Stromal cell of bone marrow (primary cell): ENCODE measurements around the gene NETO2.
A peak's percentile ranks its signal among the peaks of the same experiment; 100 is the strongest.

ENCODE experiments used
- DNase-seq: peaks from one replicate; pipeline ENCODE4 v3.0.0-alpha.2; 2012; ENCODE audit warnings: low read depth

Gene NETO2

GRCh38 chr16:47045023-47045422, 98.7 kb downstream of the NETO2 start:
- DNase-seq, result no peak

GRCh38 chr16:47043970-47044684, 99.6 kb downstream of the NETO2 start:
- DNase-seq, result no peak

GRCh38 chr16:47043200-47043599, 100.5 kb downstream of the NETO2 start:
- DNase-seq, result no peak

- DNase-seq, result peak; percentile 59
Measured at GRCh38 chr16:47037746-47038458, 105.8 kb downstream of the NETO2 start.

GRCh38 chr16:47037396-47037745, 106.4 kb downstream of the NETO2 start:
- no peak for DNase-seq

DNA sequence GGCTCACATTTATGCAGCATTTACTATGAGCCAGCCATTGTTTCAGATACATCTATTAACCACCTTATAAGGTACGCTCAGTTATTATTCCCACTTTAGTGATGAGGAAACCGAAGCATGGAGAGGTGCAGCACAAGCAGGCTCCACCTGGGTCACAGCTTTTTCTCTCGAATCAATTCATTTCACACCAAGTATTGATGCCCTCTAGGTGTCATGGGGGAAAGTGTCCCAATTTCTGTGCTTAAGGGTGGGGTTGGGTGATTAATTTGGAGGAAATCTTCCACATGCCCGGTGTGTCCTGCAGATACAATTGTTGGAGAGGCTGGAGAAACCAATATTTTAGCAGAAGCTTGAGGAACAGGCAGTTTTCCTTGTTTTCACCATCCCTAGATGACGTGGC, 107.5 kb downstream of the NETO2 start:
- DNase-seq, result no peak

DNA sequence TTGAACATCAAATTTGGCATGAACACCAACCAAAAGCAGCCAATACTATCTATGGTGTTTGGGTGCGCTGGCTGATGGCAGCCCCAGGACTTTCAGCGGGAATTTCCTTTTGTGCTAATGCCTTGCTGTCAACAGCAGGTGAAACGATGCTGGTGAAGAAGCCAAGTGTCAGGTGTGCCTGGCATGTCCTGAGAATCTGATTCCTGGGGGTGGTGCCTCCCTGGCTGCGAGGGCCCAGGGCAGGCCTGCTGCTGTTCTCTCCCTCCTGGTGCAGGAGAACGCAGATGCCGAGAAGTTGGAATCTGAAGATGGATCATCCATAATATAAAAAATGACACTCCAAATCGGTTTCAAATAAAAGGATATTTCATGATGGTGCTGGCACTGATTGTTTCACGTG, 108.3 kb downstream of the NETO2 start:
- DNase-seq, result no peak

GRCh38 chr16:47034455-47034854, 109.3 kb downstream of the NETO2 start:
- DNase-seq, result no peak

DNA sequence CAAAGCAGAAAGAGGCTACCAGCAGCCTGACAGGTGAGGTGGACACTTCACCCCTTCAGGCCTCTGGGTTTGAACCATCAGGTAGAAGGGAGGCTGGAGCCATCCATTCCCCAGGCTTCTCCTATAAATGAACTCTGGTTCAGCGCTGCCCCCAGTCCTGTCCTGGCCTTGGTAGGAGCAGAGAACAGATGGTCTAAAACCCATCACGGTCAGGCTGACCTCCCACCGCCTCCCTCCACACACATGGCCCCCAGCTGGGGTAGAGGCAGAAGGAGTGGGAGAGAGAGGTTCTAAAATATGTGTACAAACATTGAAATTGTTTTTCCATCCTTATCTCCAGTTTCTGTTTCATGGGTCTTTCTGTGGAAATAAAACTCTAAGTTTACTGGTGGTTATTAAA, 110.6 kb downstream of the NETO2 start:
- no peak for DNase-seq

- no peak for DNase-seq
Measured at GRCh38 chr16:47029724-47030123, 114.0 kb downstream of the NETO2 start.

DNA sequence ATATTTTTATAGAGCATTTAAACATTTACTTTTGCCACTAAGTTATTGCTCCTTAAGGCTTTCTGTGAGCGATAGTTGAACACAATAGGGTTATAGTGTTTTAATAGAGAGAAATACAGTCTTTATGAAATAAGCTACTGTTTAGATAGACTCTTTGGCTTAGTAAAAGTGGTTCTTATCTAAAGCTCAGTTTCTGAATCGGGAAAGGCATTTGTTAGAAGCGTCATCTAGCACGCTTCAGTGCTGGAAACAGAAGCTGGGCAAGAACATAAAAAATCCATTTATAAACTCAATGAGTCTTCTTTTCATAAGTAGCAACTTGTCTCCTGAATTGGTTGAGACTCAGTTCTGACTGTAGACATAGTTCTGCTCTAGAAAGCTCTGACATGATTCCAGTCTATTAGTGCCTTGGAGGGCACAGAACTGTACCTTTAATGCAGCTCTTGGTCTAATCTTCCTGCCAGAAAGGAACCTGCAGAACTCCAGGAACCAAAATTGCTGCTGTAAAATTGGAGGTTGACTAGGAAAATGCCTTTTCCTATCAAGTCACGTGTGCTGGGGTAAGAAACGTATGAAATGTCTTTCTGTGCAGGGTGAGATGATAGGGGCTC, 114.9 kb downstream of the NETO2 start:
- DNase-seq, result no peak
